Measurements from ENCODE around the gene N4BP2L2.

- TF ChIP-seq OTX1 (CRISPR knock-in tag; IDR thresholded peaks at IDR 0.05) (no peak), ZBTB40 (IDR thresholded peaks at IDR 0.05) (no peak), ZBTB40 (CRISPR knock-in tag; IDR thresholded peaks at IDR 0.05) (no peak), BRCA1 (IDR thresholded peaks at IDR 0.05) (no peak), BRCA1 (CRISPR knock-in tag; IDR thresholded peaks at IDR 0.05) (no peak), ETS2 (tag; IDR thresholded peaks at IDR 0.05; ENCODE audit: borderline replicate concordance, poor library complexity, severe bottlenecking) (no peak), EP300 (IDR thresholded peaks at IDR 0.05; ENCODE audit: low read length) (no peak), ZBTB2 (IDR thresholded peaks at IDR 0.05) (no peak), CTCF (IDR thresholded peaks at IDR 0.05 in 2 of 3, conservative IDR thresholded peaks at IDR 0.05 in 1 of 3; ENCODE audit: insufficient read depth in 2 of 3, low read depth in 1 of 3, low read length in 3 of 3) (no peak), GABPB1 (CRISPR knock-in tag; IDR thresholded peaks at IDR 0.05) (no peak), ATF7 (IDR thresholded peaks at IDR 0.05) (no peak)
Observed at GRCh38 chr13:32403108-32403507, 135.5 kb downstream of the N4BP2L2 start.
